GM10266 (cell line): Measurements from ENCODE around the gene CCDC9B.

Source experiments
- DNase-seq: peaks from one replicate; pipeline ENCODE4 v3.0.0; 2012; ENCODE audit errors: extremely low spot score
- CTCF ChIP-seq: IDR thresholded peaks from 2 replicates; pipeline ENCODE4 v1.5.1; 2012; ENCODE audit warnings: mild to moderate bottlenecking, low read depth; ENCODE audit not compliant: control insufficient read depth, insufficient read depth; ENCODE audit errors: missing control alignments

Gene CCDC9B

GRCh38 chr15:40347559-40348473, 7.1 kb upstream of the CCDC9B start:
- TF ChIP-seq CTCF: no peak
- DNase-seq: no peak

GRCh38 chr15:40346579-40347558, 6.1 kb upstream of the CCDC9B start:
- no peak for TF ChIP-seq CTCF
- no peak for DNase-seq

GRCh38 chr15:40345867-40346578, 5.3 kb upstream of the CCDC9B start:
- no peak for DNase-seq
- no peak for TF ChIP-seq CTCF

- no peak for TF ChIP-seq CTCF
Observed at GRCh38 chr15:40345225-40345866, 4.6 kb upstream of the CCDC9B start.

GRCh38 chr15:40344631-40345120, 3.9 kb upstream of the CCDC9B start:
- peak; percentile 85 for DNase-seq
- peak; percentile 91 for TF ChIP-seq CTCF

More at GRCh38 chr15:40345225-40345866, 4.6 kb upstream of the CCDC9B start:
- DNase-seq: no peak

- TF ChIP-seq CTCF: no peak
Observed at GRCh38 chr15:40344217-40344616, 3.5 kb upstream of the CCDC9B start.

More at GRCh38 chr15:40344217-40344616, 3.5 kb upstream of the CCDC9B start:
- no peak for DNase-seq
